Fibroblast of peridontal ligament (primary cell): ENCODE data around the gene CDK10.

Experiments used
- DNase-seq: peaks from one replicate; pipeline ENCODE4 v3.0.0-alpha.2; 2010; ENCODE audit errors: extremely low read depth

CDK10 gene

DNA sequence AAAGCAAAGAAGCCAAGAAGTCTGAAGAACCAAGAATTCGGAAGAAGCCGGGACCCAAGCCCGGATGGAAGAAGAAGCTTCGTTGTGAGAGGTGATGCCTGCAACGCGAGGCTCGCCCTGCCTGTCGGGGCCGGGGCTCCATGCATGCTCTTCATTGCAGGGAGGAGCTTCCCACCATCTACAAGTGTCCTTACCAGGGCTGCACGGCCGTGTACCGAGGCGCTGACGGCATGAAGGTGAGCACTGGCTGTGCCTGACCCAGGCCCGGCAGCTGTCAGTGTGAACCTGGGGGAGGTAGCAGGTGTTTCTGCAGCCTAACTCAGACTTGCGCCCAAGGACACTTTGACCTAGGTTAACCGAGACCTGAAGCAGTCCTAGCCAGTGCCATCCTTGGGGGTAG lies 46.8 kb downstream of the CDK10 start:
- no peak for DNase-seq

DNA sequence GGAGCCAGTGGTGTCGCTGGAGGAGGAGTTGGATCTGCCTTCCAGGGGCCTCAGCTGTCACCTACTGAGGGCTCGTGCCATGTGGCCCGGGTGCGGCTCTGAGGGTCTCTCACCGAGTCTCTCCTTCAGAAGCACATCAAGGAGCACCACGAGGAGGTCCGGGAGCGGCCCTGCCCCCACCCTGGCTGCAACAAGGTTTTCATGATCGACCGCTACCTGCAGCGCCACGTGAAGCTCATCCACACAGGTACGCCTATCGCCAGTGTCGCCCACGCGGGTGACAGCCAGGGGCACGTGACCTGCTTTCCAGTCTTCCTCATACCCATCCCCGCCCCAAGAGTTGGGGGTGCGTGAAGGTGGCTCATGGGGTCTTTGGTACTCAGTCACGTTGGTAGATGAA lies 47.3 kb downstream of the CDK10 start:
- DNase-seq, result no peak

DNA sequence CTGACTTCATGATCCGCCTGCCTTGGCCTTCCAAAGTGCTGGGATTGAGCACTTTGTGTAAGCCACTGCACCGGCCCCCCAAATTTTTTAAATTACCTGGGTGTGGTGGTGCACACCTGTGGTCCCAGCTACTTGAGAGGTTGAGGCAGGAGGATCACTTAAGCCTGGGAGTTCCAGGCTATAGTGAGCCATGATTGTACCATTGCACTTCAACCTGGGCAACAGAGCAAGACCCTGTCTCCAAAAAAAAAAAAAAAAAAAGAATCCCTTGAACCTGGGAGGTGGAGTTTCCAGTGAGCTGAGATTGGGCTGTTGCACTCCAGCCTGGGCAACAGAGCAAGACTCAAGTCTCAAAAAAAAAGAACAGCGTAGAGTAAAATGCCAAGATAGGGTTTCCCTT lies 50.1 kb downstream of the CDK10 start:
- no peak for DNase-seq

DNA sequence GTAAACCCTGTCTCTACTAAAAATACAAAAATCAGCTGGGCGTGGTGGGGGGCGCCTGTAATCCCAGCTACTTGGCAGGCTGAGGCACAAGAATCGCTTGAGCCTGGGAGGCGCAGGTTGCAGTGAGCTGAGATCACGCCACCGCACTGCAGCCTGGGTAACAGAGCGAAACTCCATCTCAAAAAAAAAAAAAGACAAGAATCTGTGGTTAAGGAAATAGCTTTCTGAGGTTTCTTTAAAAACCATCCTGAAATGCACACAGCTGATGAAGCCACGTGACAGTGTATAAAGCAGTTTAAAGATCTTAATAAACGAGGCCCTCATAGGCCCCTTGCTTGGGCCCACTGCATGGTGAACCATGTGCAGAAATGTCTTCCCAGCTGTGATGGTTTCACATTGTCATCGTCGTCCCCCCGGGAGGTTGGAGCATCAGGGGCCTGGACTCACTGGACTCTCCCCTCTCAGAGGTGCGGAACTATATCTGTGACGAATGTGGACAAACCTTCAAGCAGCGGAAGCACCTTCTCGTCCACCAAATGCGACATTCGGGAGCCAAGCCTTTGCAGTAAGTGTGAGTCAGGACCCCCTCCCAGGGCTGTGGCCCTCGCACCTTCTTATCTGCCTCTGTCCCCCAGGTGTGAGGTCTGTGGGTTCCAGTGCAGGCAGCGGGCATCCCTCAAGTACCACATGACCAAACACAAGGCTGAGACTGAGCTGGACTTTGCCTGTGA lies 51.0 kb downstream of the CDK10 start:
- no peak for DNase-seq

DNA sequence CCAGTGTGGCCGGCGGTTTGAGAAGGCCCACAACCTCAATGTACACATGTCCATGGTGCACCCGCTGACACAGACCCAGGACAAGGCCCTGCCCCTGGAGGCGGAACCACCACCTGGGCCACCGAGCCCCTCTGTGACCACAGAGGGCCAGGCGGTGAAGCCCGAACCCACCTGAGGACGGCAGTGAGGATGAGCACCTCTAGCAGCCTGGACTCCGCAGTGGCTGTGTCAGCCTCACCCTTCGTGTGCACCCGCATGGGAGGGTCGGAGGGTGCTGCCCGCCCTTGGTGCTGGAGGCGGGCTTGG lies 51.5 kb downstream of the CDK10 start:
- DNase-seq, result no peak

DNA sequence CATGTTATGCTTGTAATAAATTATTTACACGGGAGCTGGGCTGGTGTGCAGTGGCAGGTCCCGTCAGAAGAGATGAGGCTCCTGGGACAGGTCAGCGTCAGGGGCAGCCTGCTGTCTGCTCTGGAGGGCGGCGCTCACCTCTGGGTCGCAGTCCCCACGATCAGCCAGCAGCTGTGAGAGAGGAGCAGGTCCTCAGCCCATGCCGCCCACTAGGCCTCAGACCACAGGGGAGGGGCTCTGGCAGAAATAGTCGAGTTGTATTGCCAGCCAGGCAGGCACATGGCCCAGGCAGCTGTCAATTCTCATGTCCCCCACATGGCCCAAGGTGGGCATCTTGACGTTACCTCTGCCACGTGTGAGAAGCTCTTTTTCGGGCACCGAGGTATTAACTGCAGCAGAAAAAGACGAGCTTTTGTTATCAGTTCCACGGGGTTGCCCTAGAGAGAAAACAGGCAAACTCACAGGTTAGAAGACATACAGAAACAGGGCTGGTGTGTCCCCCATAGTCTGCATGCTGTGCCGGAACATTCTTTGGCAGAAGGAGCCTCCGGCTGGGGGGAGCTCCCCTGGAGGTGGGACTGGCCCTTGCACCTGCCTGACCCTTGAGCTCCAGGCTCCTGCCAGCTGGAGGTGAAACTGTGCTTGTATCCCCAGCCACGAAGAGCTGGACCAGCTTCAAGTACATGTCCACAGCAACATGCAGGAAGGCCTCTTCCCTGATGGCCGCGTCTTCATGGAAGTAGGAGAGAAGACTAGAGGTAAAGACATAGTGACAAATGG lies 52.2 kb downstream of the CDK10 start:
- no peak for DNase-seq

DNA sequence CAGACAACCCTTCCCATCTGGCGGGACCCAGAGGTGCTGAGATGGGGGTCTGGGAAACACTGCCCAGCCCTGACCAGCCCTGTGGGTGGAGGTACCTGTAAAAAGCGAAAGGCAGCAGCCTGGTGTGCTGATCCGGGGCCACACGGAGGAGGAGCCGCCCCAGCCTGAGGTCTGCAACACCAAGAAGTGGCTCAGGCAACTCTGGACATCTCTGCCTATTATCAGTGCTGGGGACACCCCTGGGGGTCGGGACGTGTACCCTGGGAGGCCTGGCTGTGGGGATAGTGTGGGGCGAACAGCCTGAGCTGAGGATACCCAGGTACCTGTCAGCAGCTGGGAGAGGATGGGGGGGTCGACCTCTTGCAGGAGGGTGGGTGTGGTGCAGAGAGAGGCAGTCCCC lies 52.9 kb downstream of the CDK10 start:
- DNase-seq, result no peak

DNA sequence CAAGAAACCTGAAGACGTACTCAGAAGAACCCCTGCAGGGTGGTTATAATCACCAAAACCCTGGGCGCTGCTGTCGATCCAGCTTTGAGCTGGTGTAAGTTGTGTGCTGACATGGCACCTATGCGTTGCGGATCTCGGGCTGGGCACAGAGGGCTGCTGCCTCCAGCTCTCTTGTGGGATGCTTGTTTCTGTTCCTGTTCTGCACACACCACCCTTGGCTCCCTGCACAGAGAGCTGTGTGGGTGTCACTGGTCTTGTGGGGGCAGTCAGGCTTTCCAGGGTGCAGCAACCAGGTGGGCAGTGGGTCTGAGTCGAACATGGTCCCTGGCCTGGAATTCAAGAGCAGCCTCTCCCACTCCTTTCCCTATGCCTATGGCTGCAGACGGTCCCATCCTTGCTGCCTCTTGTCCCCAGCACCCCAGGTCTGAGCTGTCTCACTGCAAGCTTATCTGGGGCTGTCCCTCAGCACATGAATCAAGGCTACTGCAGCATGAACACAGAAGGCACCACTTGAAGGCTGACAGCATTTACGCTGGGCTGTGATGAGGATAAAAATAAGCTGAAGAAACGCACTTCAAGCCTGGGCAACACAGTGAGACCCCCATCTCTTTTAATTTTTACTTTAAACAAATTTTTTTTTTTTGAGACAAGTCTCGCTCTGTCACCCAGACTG lies 55.0 kb downstream of the CDK10 start:
- no peak for DNase-seq

DNA sequence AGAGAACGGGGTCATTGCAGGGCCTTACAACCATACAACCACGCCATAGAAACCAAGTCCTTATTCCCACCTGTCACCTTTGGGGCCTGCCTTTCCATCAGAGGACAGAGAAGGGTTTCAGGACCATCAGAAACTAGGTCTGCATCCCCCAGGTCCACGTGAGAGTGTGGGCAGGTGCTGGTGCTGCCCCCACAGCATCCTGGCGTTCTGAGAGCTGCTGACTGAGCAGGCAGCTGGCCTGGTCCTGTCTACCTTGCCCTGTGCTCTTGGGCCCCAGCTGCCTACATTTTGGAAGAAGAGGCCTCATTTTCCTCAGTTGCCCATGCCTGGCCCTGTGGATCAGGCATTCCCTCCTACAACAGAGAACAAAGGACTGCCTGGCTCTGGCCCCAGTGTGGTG lies 56.5 kb downstream of the CDK10 start:
- DNase-seq, result no peak

DNA sequence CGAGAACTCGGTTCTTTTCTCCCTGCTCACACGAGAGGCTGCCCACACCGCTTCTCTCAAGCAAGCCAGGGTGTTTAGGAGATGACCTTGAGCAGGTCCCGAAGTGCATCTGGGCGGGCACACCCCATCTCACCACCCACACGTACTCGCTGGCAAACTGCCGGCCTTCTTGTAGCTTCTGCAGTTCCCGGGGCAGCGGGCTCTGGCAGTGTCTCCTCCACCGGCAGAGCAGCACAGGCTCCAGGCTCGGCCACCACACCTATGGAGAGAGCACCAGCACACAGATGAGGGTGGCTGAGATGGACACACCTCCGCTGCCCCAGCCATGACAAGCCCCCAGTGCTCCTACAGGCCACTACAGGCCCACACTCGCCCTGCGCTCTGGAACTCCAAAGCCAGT lies 58.3 kb downstream of the CDK10 start:
- DNase-seq, result no peak
